Measurements from ENCODE around the gene LRRC4C. TPM values are rescaled to one million over a fixed set of nuclear protein-coding genes. Genes with fewer than 3 reads are reported as not detected.

Gene LRRC4C
- total and polyA plus RNA-seq, 10 of the 15 experiments (the other 5 are each of a cell fraction or from before 2014, with no cell fraction given), result 1.5 TPM; not detected in 9

DNA sequence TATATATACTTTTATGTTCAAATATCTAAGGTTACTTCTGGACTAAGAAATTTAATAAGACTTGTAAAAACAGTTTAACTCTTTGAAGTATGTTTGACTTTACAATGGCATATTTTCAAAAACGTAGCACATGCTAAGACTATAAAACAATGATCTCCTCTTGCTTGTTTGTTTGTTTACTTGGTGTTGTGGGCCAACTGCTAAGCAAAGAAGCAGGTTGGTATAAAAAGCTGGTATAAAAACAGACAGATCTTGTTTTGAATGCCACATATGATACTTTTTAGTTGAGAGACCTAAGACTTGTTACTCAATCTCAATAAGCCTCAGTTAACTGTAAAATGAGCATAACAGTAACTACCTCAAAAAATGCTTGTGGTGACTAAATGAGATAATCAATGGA lies 1206.3 kb downstream of the LRRC4C start:
- in situ Hi-C loops (cut with MboI), result no loop called here
- POLR2A ChIA-PET, result no interaction called here
- intact Hi-C loops (cut with micrococcal nuclease; ENCODE audit: unreplicated experiment), result no loop called here

More for the DNA sequence above, 1206.3 kb downstream of the LRRC4C start:
- no peaks in the 10 kb centered on the region for H3K4me1 ChIP-seq (ENCODE audit: control insufficient read depth, insufficient read depth, low read length)
- TF ChIP-seq TAF1 (IDR thresholded peaks at IDR 0.05; ENCODE audit: borderline replicate concordance, low read depth, low read length), result no peak
- TF ChIP-seq ETV6 (conservative IDR thresholded peaks at IDR 0.05 in 1 of 2, IDR thresholded peaks at IDR 0.05 in 1 of 2; ENCODE audit: borderline replicate concordance in 1 of 2, low read depth in 1 of 2), result no peak
- TF ChIP-seq FOXM1 (IDR thresholded peaks at IDR 0.05; ENCODE audit: low read depth, low read length), result no peak
- no peak for TF ChIP-seq ZSCAN29 (IDR thresholded peaks at IDR 0.05)
- no peak for TF ChIP-seq ASH2L (IDR thresholded peaks at IDR 0.05; ENCODE audit: borderline replicate concordance, low read depth)
- no peak for TF ChIP-seq POLR2AphosphoS2 (IDR thresholded peaks at IDR 0.05; ENCODE audit: low read depth, low read length)
- TF ChIP-seq PML (IDR thresholded peaks at IDR 0.05; ENCODE audit: low read length), result no peak
- no peak for TF ChIP-seq TCF12 (IDR thresholded peaks at IDR 0.05; ENCODE audit: low read depth, low read length)
- TF ChIP-seq, protein P1, sequence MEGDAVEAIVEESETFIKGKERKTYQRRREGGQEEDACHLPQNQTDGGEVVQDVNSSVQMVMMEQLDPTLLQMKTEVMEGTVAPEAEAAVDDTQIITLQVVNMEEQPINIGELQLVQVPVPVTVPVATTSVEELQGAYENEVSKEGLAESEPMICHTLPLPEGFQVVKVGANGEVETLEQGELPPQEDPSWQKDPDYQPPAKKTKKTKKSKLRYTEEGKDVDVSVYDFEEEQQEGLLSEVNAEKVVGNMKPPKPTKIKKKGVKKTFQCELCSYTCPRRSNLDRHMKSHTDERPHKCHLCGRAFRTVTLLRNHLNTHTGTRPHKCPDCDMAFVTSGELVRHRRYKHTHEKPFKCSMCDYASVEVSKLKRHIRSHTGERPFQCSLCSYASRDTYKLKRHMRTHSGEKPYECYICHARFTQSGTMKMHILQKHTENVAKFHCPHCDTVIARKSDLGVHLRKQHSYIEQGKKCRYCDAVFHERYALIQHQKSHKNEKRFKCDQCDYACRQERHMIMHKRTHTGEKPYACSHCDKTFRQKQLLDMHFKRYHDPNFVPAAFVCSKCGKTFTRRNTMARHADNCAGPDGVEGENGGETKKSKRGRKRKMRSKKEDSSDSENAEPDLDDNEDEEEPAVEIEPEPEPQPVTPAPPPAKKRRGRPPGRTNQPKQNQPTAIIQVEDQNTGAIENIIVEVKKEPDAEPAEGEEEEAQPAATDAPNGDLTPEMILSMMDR (IDR thresholded peaks at IDR 0.05 in 2 of 3, conservative IDR thresholded peaks at IDR 0.05 in 1 of 3; ENCODE audit: control insufficient read depth in 2 of 3, extremely low read depth in 1 of 3, insufficient read depth in 1 of 3, low read depth in 3 of 3, low read length in 3 of 3), result no peak
- TF ChIP-seq EP300 (IDR thresholded peaks at IDR 0.05; ENCODE audit: borderline replicate concordance in 1 of 2, control insufficient read depth in 1 of 2, low read depth in 2 of 2, low read length in 2 of 2), result no peak
- no peak for TF ChIP-seq ZNF274 (IDR thresholded peaks at IDR 0.05; ENCODE audit: insufficient read depth, insufficient read length)
- TF ChIP-seq, protein P2, sequence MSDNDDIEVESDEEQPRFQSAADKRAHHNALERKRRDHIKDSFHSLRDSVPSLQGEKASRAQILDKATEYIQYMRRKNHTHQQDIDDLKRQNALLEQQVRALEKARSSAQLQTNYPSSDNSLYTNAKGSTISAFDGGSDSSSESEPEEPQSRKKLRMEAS (IDR thresholded peaks at IDR 0.05; ENCODE audit: low read depth, low read length), result no peak
- TF ChIP-seq CREB1 (IDR thresholded peaks at IDR 0.05; ENCODE audit: low read depth), result no peak
- TF ChIP-seq STAT3 (IDR thresholded peaks at IDR 0.05; ENCODE audit: low read depth, low read length), result no peak
- no peak for TF ChIP-seq NBN (IDR thresholded peaks at IDR 0.05)
- TF ChIP-seq GATAD2B (conservative IDR thresholded peaks at IDR 0.05; ENCODE audit: low read depth), result no peak
- no peak for TF ChIP-seq HDAC2 (IDR thresholded peaks at IDR 0.05)
- no peak for TF ChIP-seq TBL1XR1 (IDR thresholded peaks at IDR 0.05; ENCODE audit: low read depth, low read length)
- TF ChIP-seq NFIC (IDR thresholded peaks at IDR 0.05; ENCODE audit: low read depth, low read length), result no peak
- no peak for DNase-seq (ENCODE audit: low read depth, low spot score)
- CTCF ChIA-PET, result no interaction called here
- H3K36me3 ChIP-seq (ENCODE audit: control insufficient read depth in 2 of 2, insufficient read depth in 2 of 2, low read length in 1 of 2), result no peaks in the 10 kb centered on the region
- H3K4me2 ChIP-seq (ENCODE audit: control insufficient read depth, insufficient read depth), result no peak overlapping the region
- no peak for ATAC-seq
- no TSS peak for BruUV-seq (replicated peaks)
- H3K9me3 ChIP-seq (replicated peaks; ENCODE audit: control insufficient read depth, insufficient read depth, low read length), result no peaks in the 10 kb centered on the region
- no peak overlapping the region for H3K9ac ChIP-seq (ENCODE audit: control insufficient read depth, insufficient read depth, low read length)
- H3K27ac ChIP-seq (ENCODE audit: control insufficient read depth, insufficient read depth), result no peak overlapping the region
- RAD21 ChIA-PET (ENCODE audit: unreplicated experiment), result no interaction called here
- H3K27me3 ChIP-seq (replicated peaks in 1 of 2; ENCODE audit: control insufficient read depth in 2 of 2, insufficient read depth in 2 of 2, low read length in 1 of 2), result no peaks in the 10 kb centered on the region
- no peak for FAIRE-seq
- 3% methylated on average over 1 of the region's 1 CpG for WGBS (ENCODE audit: insufficient coverage, insufficient replicate concordance, low lambda C conversion rate, missing lambda C conversion rate)
- H2AFZ ChIP-seq (ENCODE audit: control insufficient read depth, low read depth, low read length), result no peak overlapping the region
- H3K4me3 ChIP-seq, result no peak overlapping the region
- no peaks in the 10 kb centered on the region for H3K79me2 ChIP-seq (ENCODE audit: control insufficient read depth, insufficient read depth, low read length)
- SMC1A ChIA-PET (ENCODE audit: uncharacterized antibody, unreplicated experiment), result no interaction called here
- no peaks in the 10 kb centered on the region for H4K20me1 ChIP-seq (ENCODE audit: control insufficient read depth, insufficient read depth)
